ENCODE data around the gene STIM2. TPM values are rescaled to one million over a fixed set of nuclear protein-coding genes. Genes with fewer than 3 reads are reported as not detected.

Gene STIM2
- total and polyA plus RNA-seq, 9 of the 15 experiments (the other 6 are each of a cell fraction or from before 2014, with no cell fraction given), result 7.2 to 26.8 (median 15.4) TPM

- TF ChIP-seq ZBTB40 (IDR thresholded peaks at IDR 0.05) (no peak), ZBTB40 (CRISPR knock-in tag; IDR thresholded peaks at IDR 0.05) (no peak), RFX7 (CRISPR knock-in tag; IDR thresholded peaks at IDR 0.05) (no peak), BCOR (IDR thresholded peaks at IDR 0.05) (no peak), ETS2 (tag; IDR thresholded peaks at IDR 0.05; ENCODE audit: borderline replicate concordance, poor library complexity, severe bottlenecking) (no peak), ATF4 (CRISPR knock-in tag; IDR thresholded peaks at IDR 0.05) (no peak), ZNF444 (CRISPR knock-in tag; IDR thresholded peaks at IDR 0.05) (no peak), ASH1L (IDR thresholded peaks at IDR 0.05; ENCODE audit: borderline replicate concordance, low read depth, partially characterized antibody) (no peak)
Observed at GRCh38 chr4:26943391-26943790, 82.8 kb downstream of the STIM2 start (continued).

Data from K562 (cell line).